ENCODE data around the gene SSBP1.
"Not testable (repeated sequence)": the region's sequence is repeated elsewhere in the genome, so short reads cannot be mapped to it uniquely, and the experiment has no call there.

The SSBP1 gene

GRCh38 chr7:141709749-141710148, 28.4 kb upstream of the SSBP1 start:
- no peak for DNase-seq

- no peak for DNase-seq
These were observed 27.9 kb upstream of the SSBP1 start for GRCh38 chr7:141710301-141710700.

- DNase-seq = no peak
These were observed 25.4 kb upstream of the SSBP1 start for GRCh38 chr7:141712603-141713255.

GRCh38 chr7:141713890-141714289, 24.3 kb upstream of the SSBP1 start:
- DNase-seq = no peak

- no peak for DNase-seq
These were observed 23.6 kb upstream of the SSBP1 start for GRCh38 chr7:141714571-141714970.

GRCh38 chr7:141715018-141715417, 23.1 kb upstream of the SSBP1 start:
- DNase-seq = no peak

- no peak for DNase-seq
These were observed 22.1 kb upstream of the SSBP1 start for GRCh38 chr7:141715794-141716689.

GRCh38 chr7:141717450-141717849, 20.7 kb upstream of the SSBP1 start:
- DNase-seq = no peak

- no peak for DNase-seq
These were observed 15.6 kb upstream of the SSBP1 start for GRCh38 chr7:141722529-141722928.

GRCh38 chr7:141729020-141729419, 9.1 kb upstream of the SSBP1 start:
- no peak for DNase-seq

GRCh38 chr7:141731476-141732149, 6.5 kb upstream of the SSBP1 start:
- DNase-seq = no peak

- no peak for DNase-seq
These were observed 881 bp upstream of the SSBP1 start for GRCh38 chr7:141737118-141737835.

GRCh38 chr7:141738592-141739013, 445 bp downstream of the SSBP1 start:
- DNase-seq = no peak

GRCh38 chr7:141739250-141739649, 1.1 kb downstream of the SSBP1 start:
- DNase-seq = no peak

GRCh38 chr7:141742229-141742628, 4.1 kb downstream of the SSBP1 start:
- DNase-seq = no peak

- DNase-seq = no peak
These were observed 6.0 kb downstream of the SSBP1 start for GRCh38 chr7:141744131-141744530.

- no peak for DNase-seq
These were observed 10.2 kb downstream of the SSBP1 start for GRCh38 chr7:141748396-141748795.

GRCh38 chr7:141751904-141752303, 13.7 kb downstream of the SSBP1 start:
- DNase-seq = not testable (repeated sequence)

- no peak for DNase-seq
These were observed 14.5 kb downstream of the SSBP1 start for GRCh38 chr7:141752634-141753033.

- no peak for DNase-seq
These were observed 16.8 kb downstream of the SSBP1 start for GRCh38 chr7:141754939-141755338.

GRCh38 chr7:141763797-141764196, 25.6 kb downstream of the SSBP1 start, which contains the start of gene TAS2R3:
TAS2R3 (plus strand) TSS chr7:141764097; CDS start chr7:141764159, 62 bp downstream.
- DNase-seq = no peak

GRCh38 chr7:141770083-141770583, 32.0 kb downstream of the SSBP1 start:
- DNase-seq = not testable (repeated sequence)

- no peak for DNase-seq
These were observed 38.2 kb downstream of the SSBP1 start, which contains the start of gene TAS2R4 for GRCh38 chr7:141776374-141776773. TAS2R4 (plus strand) TSS chr7:141776674; CDS start chr7:141778489, 1,815 bp downstream.
